ENCODE data around the gene MCUB. TPM values are rescaled to one million over a fixed set of nuclear protein-coding genes. Genes with fewer than 3 reads are reported as not detected.

Gene MCUB
- total and polyA plus RNA-seq, 2 of the 13 experiments (the other 11 are each of a cell fraction or from before 2014, with no cell fraction given): 0.95 to 2.2 TPM

GRCh38 chr4:109698656-109699055, 138.6 kb downstream of the MCUB start (continued):
- TF ChIP-seq MLLT10 (CRISPR knock-in tag; IDR thresholded peaks at IDR 0.05) (no peak), ZNF891 (CRISPR knock-in tag; IDR thresholded peaks at IDR 0.05) (no peak), ARNT (IDR thresholded peaks at IDR 0.05) (no peak), ZBTB42 (CRISPR knock-in tag; IDR thresholded peaks at IDR 0.05) (no peak)
- TF ChIP-seq, protein P1, sequence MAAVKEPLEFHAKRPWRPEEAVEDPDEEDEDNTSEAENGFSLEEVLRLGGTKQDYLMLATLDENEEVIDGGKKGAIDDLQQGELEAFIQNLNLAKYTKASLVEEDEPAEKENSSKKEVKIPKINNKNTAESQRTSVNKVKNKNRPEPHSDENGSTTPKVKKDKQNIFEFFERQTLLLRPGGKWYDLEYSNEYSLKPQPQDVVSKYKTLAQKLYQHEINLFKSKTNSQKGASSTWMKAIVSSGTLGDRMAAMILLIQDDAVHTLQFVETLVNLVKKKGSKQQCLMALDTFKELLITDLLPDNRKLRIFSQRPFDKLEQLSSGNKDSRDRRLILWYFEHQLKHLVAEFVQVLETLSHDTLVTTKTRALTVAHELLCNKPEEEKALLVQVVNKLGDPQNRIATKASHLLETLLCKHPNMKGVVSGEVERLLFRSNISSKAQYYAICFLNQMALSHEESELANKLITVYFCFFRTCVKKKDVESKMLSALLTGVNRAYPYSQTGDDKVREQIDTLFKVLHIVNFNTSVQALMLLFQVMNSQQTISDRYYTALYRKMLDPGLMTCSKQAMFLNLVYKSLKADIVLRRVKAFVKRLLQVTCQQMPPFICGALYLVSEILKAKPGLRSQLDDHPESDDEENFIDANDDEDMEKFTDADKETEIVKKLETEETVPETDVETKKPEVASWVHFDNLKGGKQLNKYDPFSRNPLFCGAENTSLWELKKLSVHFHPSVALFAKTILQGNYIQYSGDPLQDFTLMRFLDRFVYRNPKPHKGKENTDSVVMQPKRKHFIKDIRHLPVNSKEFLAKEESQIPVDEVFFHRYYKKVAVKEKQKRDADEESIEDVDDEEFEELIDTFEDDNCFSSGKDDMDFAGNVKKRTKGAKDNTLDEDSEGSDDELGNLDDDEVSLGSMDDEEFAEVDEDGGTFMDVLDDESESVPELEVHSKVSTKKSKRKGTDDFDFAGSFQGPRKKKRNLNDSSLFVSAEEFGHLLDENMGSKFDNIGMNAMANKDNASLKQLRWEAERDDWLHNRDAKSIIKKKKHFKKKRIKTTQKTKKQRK (IDR thresholded peaks at IDR 0.05; ENCODE audit: low read length): no peak

GRCh38 chr4:109699553-109700225, 139.6 kb downstream of the MCUB start:
- H3K27me3 ChIP-seq (ENCODE audit: control insufficient read depth in 1 of 2, insufficient read depth in 2 of 2, low read length in 2 of 2): no peaks in the 10 kb centered on the region
- peaks cover 0 to 5% of the 10 kb centered on the region in 2 experiments; a peak in 2 of 5 replicates for H3K36me3 ChIP-seq (replicated peaks in 1 of 2; ENCODE audit: control insufficient read depth in 1 of 2, insufficient read depth in 2 of 2, low read length in 2 of 2)
- ATAC-seq (no peak), FAIRE-seq (no peak), DNase-seq (ENCODE audit: low spot score) (no peak)
- no peak overlapping the region for H3K4me3 ChIP-seq (replicated peaks in 1 of 3; ENCODE audit: insufficient read depth in 1 of 3, low read depth in 2 of 3, low read length in 3 of 3)
- no peaks in the 10 kb centered on the region for H3K9me3 ChIP-seq (ENCODE audit: low read length)
- H3K4me2 ChIP-seq (ENCODE audit: low read depth, low read length): no peak overlapping the region
- ChIA-PET CTCF (ENCODE audit: low intra/inter-chr PET ratio, low total read pairs) (no interaction called here), POLR2A (no interaction called here)
- no peak overlapping the region for H3K27ac ChIP-seq (ENCODE audit: extremely low read length, insufficient read depth, low read length)
- H3K9ac ChIP-seq (ENCODE audit: insufficient read depth, low read depth, low read length): no peak overlapping the region
- BruUV-seq (replicated peaks): no TSS peak
- intact Hi-C loops (cut with micrococcal nuclease; ENCODE audit: unreplicated experiment): loop anchor here (5.0 kb wide), 2 partner anchors 118 to 278 kb away; partner anchors contain the start of gene GAR1
- in situ Hi-C loops (cut with HindIII; ENCODE audit: extremely low pct_ligation_motif_present, low pct_unique_long_range_greater_than_20kb): no loop called here
- peaks cover 37% of the 10 kb centered on the region for H3K4me1 ChIP-seq (ENCODE audit: insufficient read depth, low read length)
- 89% methylated on average over 5 of the region's 8 CpGs for WGBS (ENCODE audit: low lambda C conversion rate)
- no peaks in the 10 kb centered on the region for H4K20me1 ChIP-seq (ENCODE audit: insufficient read depth, low read length)
- H2AFZ ChIP-seq (ENCODE audit: low read length): no peak overlapping the region
- H3K79me2 ChIP-seq (ENCODE audit: insufficient read depth, low read length): peaks cover 6% of the 10 kb centered on the region
- TF ChIP-seq HOXA9 (CRISPR knock-in tag; IDR thresholded peaks at IDR 0.05; ENCODE audit: borderline replicate concordance) (no peak), ZNF44 (CRISPR knock-in tag; IDR thresholded peaks at IDR 0.05) (no peak), PHB2 (IDR thresholded peaks at IDR 0.05; ENCODE audit: partially characterized antibody) (no peak), XRCC5 (optimal IDR thresholded peaks at IDR 0.05; ENCODE audit: low read length) (no peak), ZBTB33 (CRISPR knock-in tag; IDR thresholded peaks at IDR 0.05) (no peak), KDM2A (CRISPR knock-in tag; IDR thresholded peaks at IDR 0.05; ENCODE audit: borderline replicate concordance, low read depth) (no peak), DDIT3 (CRISPR knock-in tag; IDR thresholded peaks at IDR 0.05) (no peak), ATF7-NPFF (CRISPR knock-in tag; IDR thresholded peaks at IDR 0.05; ENCODE audit: low read depth) (no peak)
- TF ChIP-seq, protein P2, sequence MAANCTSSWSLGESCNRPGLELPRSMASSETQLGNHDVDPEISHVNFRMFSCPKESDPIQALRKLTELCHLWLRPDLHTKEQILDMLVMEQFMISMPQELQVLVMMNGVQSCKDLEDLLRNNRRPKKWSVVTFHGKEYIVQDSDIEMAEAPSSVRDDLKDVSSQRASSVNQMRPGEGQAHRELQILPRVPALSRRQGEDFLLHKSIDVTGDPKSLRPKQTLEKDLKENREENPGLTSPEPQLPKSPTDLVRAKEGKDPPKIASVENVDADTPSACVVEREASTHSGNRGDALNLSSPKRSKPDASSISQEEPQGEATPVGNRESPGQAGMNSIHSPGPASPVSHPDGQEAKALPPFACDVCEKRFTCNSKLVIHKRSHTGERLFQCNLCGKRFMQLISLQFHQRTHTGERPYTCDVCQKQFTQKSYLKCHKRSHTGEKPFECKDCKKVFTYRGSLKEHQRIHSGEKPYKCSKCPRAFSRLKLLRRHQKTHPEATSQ (CRISPR knock-in tag; IDR thresholded peaks at IDR 0.05; ENCODE audit: borderline replicate concordance): no peak
